SU-DHL-6 (cell line): ENCODE measurements around the gene JAML.
"Not testable (repeated sequence)": the region's sequence is repeated elsewhere in the genome, so short reads cannot be mapped to it uniquely, and the experiment has no call there.

Experiments
- H2AFZ ChIP-seq: fragments of 200-600 bp; sonication (generic); 2 replicates; pipeline ENCODE4 v1.6.1; 2014; ENCODE audit warnings: low read depth, mild to moderate bottlenecking, moderate library complexity, mixed read lengths, antibody characterized with exemption, low read length; ENCODE audit not compliant: severe bottlenecking
- H3F3A ChIP-seq: fragments of 200-600 bp; shearing (Covaris generic); 2 replicates; pipeline ENCODE4 v1.6.0; 2016; ENCODE audit warnings: antibody characterized with exemption, mild to moderate bottlenecking; ENCODE audit not compliant: insufficient read depth
- H3K27ac ChIP-seq: fragments of 200-600 bp; sonication (generic); 2 replicates; pipeline ENCODE4 v1.5.1; 2016; ENCODE audit warnings: low read depth, mild to moderate bottlenecking, low read length, moderate library complexity, mixed read lengths
- H3K27me3 ChIP-seq: fragments of 200-600 bp; sonication (generic), shearing (Covaris generic); 2 replicates; pipeline ENCODE4 v1.6.0; 2014; ENCODE audit warnings: mild to moderate bottlenecking, low read length
- H3K36me3 ChIP-seq: fragments of 200-600 bp; sonication (generic); 2 replicates; pipeline ENCODE4 v1.6.1; 2014; ENCODE audit warnings: mild to moderate bottlenecking, low read length, mixed read lengths
- H3K4me2 ChIP-seq: fragments of 300-600, 200-600 bp; shearing (Covaris generic), sonication (generic); 2 replicates; pipeline ENCODE4 v1.6.0; 2014; ENCODE audit warnings: low read length, low read depth, mild to moderate bottlenecking; ENCODE audit not compliant: poor library complexity, severe bottlenecking
- H3K4me3 ChIP-seq: fragments of 200-600 bp; sonication (generic); 2 replicates; pipeline ENCODE4 v1.5.1; 2014; ENCODE audit warnings: antibody characterized with exemption, low read length, mild to moderate bottlenecking, mixed read lengths; ENCODE audit not compliant: insufficient read depth, poor library complexity, severe bottlenecking
- H3K79me2 ChIP-seq: fragments of 200-600 bp; sonication (generic); 2 replicates; pipeline ENCODE4 v1.6.1; 2014; ENCODE audit warnings: mild to moderate bottlenecking, low read length, moderate library complexity; ENCODE audit not compliant: insufficient read depth
- H3K9ac ChIP-seq: fragments of 200-600 bp; sonication (generic); 2 replicates; pipeline ENCODE4 v1.7.0; 2014; ENCODE audit warnings: mild to moderate bottlenecking, low read length
- H3K9me2 ChIP-seq: fragments of 200-600 bp; sonication (generic); replicated peaks from 2 replicates; pipeline ENCODE4 v1.6.1; 2014; ENCODE audit warnings: low read length; ENCODE audit not compliant: insufficient read depth
- H3K9me3 ChIP-seq: fragments of 200-600 bp; sonication (generic); 2 replicates; pipeline ENCODE4 v1.6.1; 2014; ENCODE audit warnings: low read length, mixed read lengths; ENCODE audit not compliant: insufficient read depth
- H4K20me1 ChIP-seq: fragments of 200-600 bp; sonication (generic); 2 replicates; pipeline ENCODE4 v1.6.1; 2014; ENCODE audit warnings: low read depth, mild to moderate bottlenecking, antibody characterized with exemption, low read length, moderate library complexity, mixed read lengths
- CTCF ChIP-seq: fragments of 200-600 bp; sonication (generic); IDR thresholded peaks from one replicate; pipeline ENCODE4 v1.5.1; 2017; ENCODE audit warnings: antibody characterized with exemption, mild to moderate bottlenecking, low read length, moderate library complexity; ENCODE audit not compliant: insufficient read depth, poor library complexity, severe bottlenecking
- EZH2phosphoT487 ChIP-seq: fragments of 200-600 bp; sonication (generic), shearing (Covaris generic); conservative IDR thresholded peaks from 2 replicates; pipeline ENCODE4 v1.6.1; 2018; ENCODE audit warnings: mild to moderate bottlenecking, antibody characterized with exemption, low read length, moderate library complexity, mixed read lengths

Gene JAML

GRCh38 chr11:118193910-118194566, 30.8 kb downstream of the JAML start:
- no peak overlapping the region for H3K4me2 ChIP-seq
- H3K9me3 ChIP-seq, result no peaks in the 10 kb centered on the region

GRCh38 chr11:118192817-118193216, 32.0 kb downstream of the JAML start:
- H3K9me3 ChIP-seq, H2AFZ ChIP-seq, H4K20me1 ChIP-seq, H3K9ac ChIP-seq, H3K36me3 ChIP-seq, H3K4me2 ChIP-seq, H3F3A ChIP-seq, H3K27me3 ChIP-seq, H3K27ac ChIP-seq, H3K79me2 ChIP-seq, H3K9me2 ChIP-seq, H3K4me3 ChIP-seq: not testable (repeated sequence)

More at GRCh38 chr11:118193910-118194566, 30.8 kb downstream of the JAML start:
- Histone ChIP-seq H4K20me1 (no peaks in the 10 kb centered on the region), H3K36me3 (no peaks in the 10 kb centered on the region), H3K9ac (no peak overlapping the region), H3K27ac (no peak overlapping the region), H2AFZ (no peak overlapping the region), H3F3A (no peaks in the 10 kb centered on the region), H3K4me3 (no peak overlapping the region), H3K79me2 (no peaks in the 10 kb centered on the region), H3K9me2 (no peaks in the 10 kb centered on the region), H3K27me3 (no peaks in the 10 kb centered on the region)
- TF ChIP-seq CTCF (no peak), EZH2phosphoT487 (no peak)

- H3F3A ChIP-seq, H3K79me2 ChIP-seq, H3K27me3 ChIP-seq, H3K4me2 ChIP-seq, H2AFZ ChIP-seq, H4K20me1 ChIP-seq, H3K36me3 ChIP-seq, H3K27ac ChIP-seq, H3K4me3 ChIP-seq, H3K9me2 ChIP-seq, H3K9me3 ChIP-seq, H3K9ac ChIP-seq: not testable (repeated sequence)
Measured at GRCh38 chr11:118190942-118191506, 33.8 kb downstream of the JAML start.

GRCh38 chr11:118186346-118187107, 38.3 kb downstream of the JAML start:
- H3F3A ChIP-seq, result no peaks in the 10 kb centered on the region
- no peaks in the 10 kb centered on the region for H3K9me2 ChIP-seq
- no peaks in the 10 kb centered on the region for H3K27me3 ChIP-seq
- no peak overlapping the region for H3K4me2 ChIP-seq
- no peak for TF ChIP-seq CTCF
- TF ChIP-seq EZH2phosphoT487, result no peak
- no peak overlapping the region for H2AFZ ChIP-seq
- H3K9me3 ChIP-seq, result no peaks in the 10 kb centered on the region
- H3K36me3 ChIP-seq, result no peaks in the 10 kb centered on the region
- H3K79me2 ChIP-seq, result no peaks in the 10 kb centered on the region
- H3K4me3 ChIP-seq, result no peak overlapping the region
- H4K20me1 ChIP-seq, result no peaks in the 10 kb centered on the region
- H3K27ac ChIP-seq, result no peak overlapping the region
- no peak overlapping the region for H3K9ac ChIP-seq
